KOPT-K1 (cell line): Measurements from ENCODE around the gene SLC7A10.

Experiments
- H3K27ac ChIP-seq: fragments of 200-600 bp; sonication (generic); 2 replicates; pipeline ENCODE4 v1.5.1; 2016; ENCODE audit warnings: antibody characterized with exemption, mild to moderate bottlenecking, low read depth, low read length; ENCODE audit not compliant: poor library complexity, severe bottlenecking
- H3K36me3 ChIP-seq: fragments of 200-600 bp; sonication (generic); 2 replicates; pipeline ENCODE4 v1.5.1; 2017; ENCODE audit warnings: antibody characterized with exemption, mild to moderate bottlenecking, low read length, moderate library complexity; ENCODE audit not compliant: insufficient read depth
- H3K9me3 ChIP-seq: fragments of 200-600 bp; sonication (generic); 2 replicates; pipeline ENCODE4 v1.5.1; 2017; ENCODE audit warnings: antibody characterized with exemption, low read length, mild to moderate bottlenecking; ENCODE audit not compliant: insufficient read depth, poor library complexity, severe bottlenecking

Gene SLC7A10

GRCh38 chr19:33248553-33248953 is 22.9 kb upstream of the SLC7A10 start:
- no peaks in the 10 kb centered on the region for H3K36me3 ChIP-seq
- no peak overlapping the region for H3K27ac ChIP-seq
- peaks cover 15% of the 10 kb centered on the region for H3K9me3 ChIP-seq

GRCh38 chr19:33248104-33248503 is 22.5 kb upstream of the SLC7A10 start:
- Histone ChIP-seq H3K27ac (no peak overlapping the region), H3K36me3 (no peaks in the 10 kb centered on the region), H3K9me3 (peaks cover 15% of the 10 kb centered on the region)

- Histone ChIP-seq H3K36me3 (no peaks in the 10 kb centered on the region), H3K27ac (no peak overlapping the region), H3K9me3 (peaks cover 15% of the 10 kb centered on the region)
Observed at GRCh38 chr19:33247441-33247819, 21.8 kb upstream of the SLC7A10 start.

DNA sequence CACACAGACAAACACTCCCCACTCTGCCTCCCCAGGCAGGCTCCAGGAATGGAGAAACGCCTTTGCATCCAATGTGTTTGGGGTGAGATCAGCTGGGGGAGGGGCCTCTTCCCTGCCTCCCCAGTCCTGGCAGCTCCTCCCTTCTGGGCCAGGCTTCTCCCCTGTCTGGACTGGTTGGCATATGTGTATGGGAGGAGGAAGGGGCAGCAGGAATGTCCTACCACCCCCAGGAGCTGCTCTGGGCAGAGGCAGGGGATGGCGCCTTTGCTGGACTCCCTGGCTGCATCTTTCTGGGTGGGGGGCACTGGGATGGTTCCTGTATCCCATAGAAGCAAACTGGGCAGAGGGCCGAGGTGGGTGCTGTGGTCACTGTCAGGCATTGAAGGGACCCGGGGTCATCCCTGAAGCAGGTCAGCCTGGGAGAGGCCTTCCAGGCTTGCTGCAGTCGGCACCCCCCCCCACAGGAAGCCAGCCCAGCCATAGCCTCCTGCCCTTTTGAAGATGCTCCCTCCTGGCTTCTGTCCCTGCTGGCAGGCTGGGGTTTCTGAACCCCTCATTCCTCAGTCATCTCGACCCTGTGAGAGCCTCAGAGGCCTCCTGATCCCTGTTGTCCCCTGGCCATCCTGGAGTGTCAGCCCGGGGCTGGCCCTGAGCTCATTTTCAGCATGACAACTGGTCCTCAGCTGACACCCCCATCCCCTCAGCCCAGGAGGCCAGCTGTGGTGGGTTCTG is 21.2 kb upstream of the SLC7A10 start:
- H3K9me3 ChIP-seq, result peaks cover 15% of the 10 kb centered on the region
- no peak overlapping the region for H3K27ac ChIP-seq
- no peaks in the 10 kb centered on the region for H3K36me3 ChIP-seq

DNA sequence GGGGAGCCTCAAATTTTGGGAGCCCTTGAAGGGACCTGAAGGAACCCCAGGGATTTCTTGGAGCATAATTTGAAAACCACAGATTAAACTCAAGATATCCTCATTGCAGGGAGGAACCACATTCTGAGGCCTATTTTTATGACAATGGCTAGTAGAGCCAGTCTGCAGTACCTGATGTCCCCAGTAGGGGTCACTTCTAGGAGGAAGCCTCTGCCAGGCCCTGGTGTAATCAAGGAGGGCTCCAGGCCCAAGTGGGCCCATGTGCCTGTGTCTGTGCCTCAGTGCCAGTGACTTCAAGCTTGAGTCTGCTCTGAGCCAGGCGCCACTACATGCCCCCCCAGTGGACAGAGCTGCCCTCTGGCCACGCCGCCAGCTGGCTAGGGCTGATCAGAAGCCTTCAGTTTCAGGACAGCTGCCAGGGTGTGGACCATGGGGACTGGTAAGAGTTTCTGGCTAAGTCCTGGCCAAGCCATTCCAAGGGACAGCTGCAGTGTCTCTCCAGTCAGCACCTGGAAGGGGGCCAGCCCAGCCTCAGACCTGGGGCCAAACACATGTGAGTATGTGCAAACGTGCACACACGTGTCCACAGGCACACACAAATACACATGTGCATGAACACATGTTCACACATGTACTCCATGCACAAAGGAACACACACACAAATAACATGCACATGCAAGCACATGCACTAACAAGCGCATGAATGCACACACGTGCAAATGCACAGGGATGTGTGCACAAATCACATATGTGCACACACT is 20.5 kb upstream of the SLC7A10 start:
- H3K36me3 ChIP-seq, result no peaks in the 10 kb centered on the region
- no peak overlapping the region for H3K27ac ChIP-seq
- peaks cover 15% of the 10 kb centered on the region for H3K9me3 ChIP-seq

DNA sequence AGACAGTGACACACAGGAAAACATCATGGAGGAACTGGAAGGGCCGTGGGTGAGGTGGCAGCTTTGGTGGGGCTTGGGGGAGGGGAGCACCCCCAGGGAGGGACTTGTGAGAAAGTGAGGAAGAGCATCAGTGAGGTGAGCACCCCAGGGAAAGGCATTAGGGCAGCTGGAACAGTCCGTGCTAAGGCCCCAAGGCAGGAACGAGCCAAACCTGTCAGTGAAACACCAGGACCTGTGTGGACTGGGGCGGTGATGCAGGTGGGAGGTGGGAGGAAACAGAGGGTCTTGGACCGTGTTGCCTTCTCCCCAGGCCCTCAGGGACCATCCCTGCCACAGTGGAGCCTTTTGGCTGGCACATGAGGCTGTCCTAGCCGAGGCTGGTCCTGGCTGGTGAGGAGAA is 17.3 kb upstream of the SLC7A10 start:
- Histone ChIP-seq H3K27ac (no peak overlapping the region), H3K36me3 (no peaks in the 10 kb centered on the region), H3K9me3 (peaks cover 15% of the 10 kb centered on the region)

DNA sequence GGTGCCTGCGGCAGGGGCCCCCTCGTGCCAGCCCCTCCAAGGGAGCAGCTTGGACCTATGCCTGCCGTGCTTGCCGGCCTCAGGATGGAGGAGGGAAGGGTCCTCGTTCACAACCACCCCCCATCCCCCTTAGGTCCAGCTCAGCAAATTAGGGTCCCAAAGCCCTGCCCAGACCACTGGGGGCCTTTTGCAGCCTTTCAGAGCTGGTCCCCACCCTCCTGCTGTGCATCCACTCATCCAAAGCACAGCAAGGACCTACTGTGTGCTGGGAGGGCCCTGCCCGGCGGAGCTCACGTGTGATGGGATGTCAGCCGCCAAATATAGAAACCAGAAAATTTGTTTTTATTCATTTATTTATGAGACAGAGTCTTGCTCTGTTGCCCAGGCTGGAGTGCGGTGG is 16.5 kb upstream of the SLC7A10 start:
- Histone ChIP-seq H3K27ac (no peak overlapping the region), H3K9me3 (peaks cover 15% of the 10 kb centered on the region), H3K36me3 (no peaks in the 10 kb centered on the region)

DNA sequence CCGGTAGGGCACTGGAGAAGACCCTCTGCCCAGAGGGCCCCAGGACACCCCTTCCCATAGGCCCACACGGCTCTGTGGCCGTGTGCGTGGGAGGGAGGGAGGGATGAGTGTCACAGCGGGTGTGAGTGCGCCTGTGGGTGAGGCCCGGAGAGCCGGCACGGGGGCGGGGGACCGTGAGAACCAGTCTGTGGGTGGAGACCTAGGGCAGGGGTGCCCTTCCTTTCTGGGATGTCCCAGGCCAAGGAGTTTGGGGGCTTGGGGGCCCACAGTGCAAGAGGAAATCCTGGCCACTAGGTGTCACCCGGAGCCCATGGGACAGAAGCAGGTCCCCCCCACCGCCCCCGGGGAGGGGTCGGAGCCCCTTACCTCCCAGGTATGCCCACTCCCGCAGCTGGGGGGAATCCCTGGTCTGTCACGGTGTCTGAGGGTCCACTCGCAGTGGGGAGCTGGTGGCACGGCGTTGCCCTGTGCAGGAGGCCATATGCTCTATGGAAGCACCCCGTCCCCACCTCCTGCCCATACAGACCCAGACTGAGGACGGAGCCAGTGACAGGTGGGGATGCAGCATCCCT is 16.0 kb upstream of the SLC7A10 start:
- Histone ChIP-seq H3K36me3 (no peaks in the 10 kb centered on the region), H3K27ac (no peak overlapping the region)

GRCh38 chr19:33241091-33241529 is 15.5 kb upstream of the SLC7A10 start:
- Histone ChIP-seq H3K27ac (no peak overlapping the region), H3K36me3 (no peaks in the 10 kb centered on the region), H3K9me3 (peaks cover 13% of the 10 kb centered on the region)

More for the DNA sequence above, 16.0 kb upstream of the SLC7A10 start:
- H3K9me3 ChIP-seq, result peaks cover 15% of the 10 kb centered on the region

GRCh38 chr19:33240181-33240771 is 14.6 kb upstream of the SLC7A10 start:
- H3K36me3 ChIP-seq, result no peaks in the 10 kb centered on the region
- H3K27ac ChIP-seq, result no peak overlapping the region
- H3K9me3 ChIP-seq, result peaks cover 5% of the 10 kb centered on the region

GRCh38 chr19:33239223-33239975 is 13.7 kb upstream of the SLC7A10 start:
- no peaks in the 10 kb centered on the region for H3K36me3 ChIP-seq
- H3K9me3 ChIP-seq, result no peaks in the 10 kb centered on the region
- no peak overlapping the region for H3K27ac ChIP-seq

DNA sequence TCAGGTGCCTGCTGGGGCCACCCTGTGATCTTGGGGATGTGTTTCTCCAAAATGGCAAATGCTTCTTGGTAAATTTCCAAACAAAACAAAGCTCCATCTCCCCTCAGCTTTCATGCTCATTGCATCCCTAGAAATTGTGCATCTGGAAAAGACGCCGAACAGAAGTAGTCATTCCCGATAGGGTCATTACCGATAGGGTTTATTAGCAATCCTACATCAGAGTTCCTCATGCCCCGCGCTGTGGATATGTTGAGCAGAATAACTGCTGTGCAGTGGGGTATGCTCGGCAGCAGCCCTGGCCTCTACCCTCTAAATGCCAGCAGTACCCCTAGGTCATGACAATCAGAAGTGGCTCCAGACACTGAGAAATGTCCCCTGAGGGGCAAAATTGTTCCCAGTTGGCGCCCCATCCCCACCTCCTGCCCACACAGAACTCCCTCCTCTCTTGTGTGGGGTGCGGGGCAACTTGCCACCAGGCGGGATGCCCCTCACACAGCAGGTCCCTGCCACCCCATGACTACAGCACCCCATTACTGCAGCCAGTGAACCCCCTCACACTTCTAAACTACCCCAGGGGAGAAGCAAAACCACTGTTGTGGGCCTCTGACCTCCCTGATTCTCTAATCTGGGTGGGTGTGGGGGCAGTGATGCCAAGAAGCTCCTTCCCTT is 13.0 kb upstream of the SLC7A10 start:
- H3K9me3 ChIP-seq, result no peaks in the 10 kb centered on the region
- no peaks in the 10 kb centered on the region for H3K36me3 ChIP-seq
- no peak overlapping the region for H3K27ac ChIP-seq

DNA sequence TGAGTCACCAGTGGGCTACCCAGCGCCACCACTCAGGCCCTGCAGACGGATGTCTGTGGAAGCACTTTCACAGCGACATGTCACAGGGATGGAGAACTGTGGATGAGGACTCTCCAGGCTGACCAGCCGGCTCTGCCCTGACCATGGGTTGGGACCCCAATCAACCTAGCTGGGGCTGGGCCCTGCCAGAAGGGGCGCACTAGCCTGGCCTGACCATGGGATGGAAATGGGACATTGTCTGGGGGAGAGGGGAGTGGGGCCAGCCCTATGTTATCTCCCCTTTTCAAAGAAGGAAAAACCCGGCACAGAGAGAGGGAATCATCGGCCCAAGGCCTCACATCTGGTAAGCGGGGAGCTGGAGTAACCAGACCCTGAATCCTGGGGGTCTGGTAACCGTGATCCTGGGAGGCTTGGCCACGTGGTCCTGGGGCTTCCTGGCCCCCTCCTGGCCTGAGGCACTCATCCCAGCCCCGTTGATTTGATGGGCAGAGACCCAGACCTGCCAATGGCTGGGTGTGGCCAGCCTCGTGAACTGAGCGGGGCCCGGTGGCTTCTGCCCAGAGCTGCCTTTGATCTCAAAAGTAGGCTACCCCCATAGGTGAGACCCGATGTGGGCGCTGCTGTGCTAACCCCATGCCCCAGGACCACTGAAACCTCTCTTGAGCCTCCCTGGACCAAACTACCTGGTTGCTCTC is 11.2 kb upstream of the SLC7A10 start:
- H3K27ac ChIP-seq, result no peak overlapping the region
- H3K36me3 ChIP-seq, result no peaks in the 10 kb centered on the region
- H3K9me3 ChIP-seq, result no peaks in the 10 kb centered on the region

GRCh38 chr19:33235996-33236350 is 10.3 kb upstream of the SLC7A10 start:
- H3K9me3 ChIP-seq, result no peaks in the 10 kb centered on the region
- no peaks in the 10 kb centered on the region for H3K36me3 ChIP-seq
- H3K27ac ChIP-seq, result no peak overlapping the region
